ENCODE results near the gene FKBP14.
A peak's percentile ranks its signal among the peaks of the same experiment; 100 is the strongest.
"Not testable (repeated sequence)": the region's sequence is repeated elsewhere in the genome, so short reads cannot be mapped to it uniquely, and the experiment has no call there.

Gene FKBP14

GRCh38 chr7:30068117-30068516 lies 41.6 kb upstream of the FKBP14 start:
- TF ChIP-seq ZNF384 (IDR thresholded peaks at IDR 0.05), result no peak
- no peak for TF ChIP-seq L3MBTL2 (conservative IDR thresholded peaks at IDR 0.05)
- TF ChIP-seq FOXK2 (IDR thresholded peaks at IDR 0.05), result no peak
- no peak for TF ChIP-seq ELF4 (IDR thresholded peaks at IDR 0.05)
- no peak for TF ChIP-seq HDGF (IDR thresholded peaks at IDR 0.05; ENCODE audit: borderline replicate concordance)
- no peak for TF ChIP-seq FOXA1 (IDR thresholded peaks at IDR 0.05)
- no peak for TF ChIP-seq BHLHE40 (IDR thresholded peaks at IDR 0.05; ENCODE audit: borderline replicate concordance)
- TF ChIP-seq FOXM1 (IDR thresholded peaks at IDR 0.05; ENCODE audit: borderline replicate concordance), result no peak
- no peak for TF ChIP-seq NFRKB (IDR thresholded peaks at IDR 0.05)
- TF ChIP-seq TARDBP (IDR thresholded peaks at IDR 0.05), result no peak
- TF ChIP-seq SP1 (IDR thresholded peaks at IDR 0.05), result no peak
- no peak for TF ChIP-seq LEF1 (IDR thresholded peaks at IDR 0.05; ENCODE audit: borderline replicate concordance)
- no peak for TF ChIP-seq PKNOX1 (IDR thresholded peaks at IDR 0.05)
- TF ChIP-seq ARNT (IDR thresholded peaks at IDR 0.05), result no peak
- TF ChIP-seq CTBP1 (IDR thresholded peaks at IDR 0.05; ENCODE audit: borderline replicate concordance), result no peak
- CTCF ChIA-PET, result no interaction called here
- DNase-seq (ENCODE audit: extremely low spot score), result no peak
- POLR2A ChIA-PET, result no interaction called here

GRCh38 chr7:30066687-30067086 lies 40.2 kb upstream of the FKBP14 start:
- CTCF ChIA-PET, result no interaction called here
- DNase-seq (ENCODE audit: extremely low spot score), result no peak
- POLR2A ChIA-PET, result no interaction called here
- TF ChIP-seq ARNT (IDR thresholded peaks at IDR 0.05) (no peak), FOXM1 (IDR thresholded peaks at IDR 0.05; ENCODE audit: borderline replicate concordance) (no peak), LEF1 (IDR thresholded peaks at IDR 0.05; ENCODE audit: borderline replicate concordance) (no peak), FOXA1 (IDR thresholded peaks at IDR 0.05) (no peak), SP1 (IDR thresholded peaks at IDR 0.05) (no peak), PKNOX1 (IDR thresholded peaks at IDR 0.05) (no peak), CTBP1 (IDR thresholded peaks at IDR 0.05; ENCODE audit: borderline replicate concordance) (no peak), BHLHE40 (IDR thresholded peaks at IDR 0.05; ENCODE audit: borderline replicate concordance) (no peak), TARDBP (IDR thresholded peaks at IDR 0.05) (no peak), SUZ12 (IDR thresholded peaks at IDR 0.05) (no peak), ELF4 (IDR thresholded peaks at IDR 0.05) (no peak)

GRCh38 chr7:30065746-30066145 lies 39.2 kb upstream of the FKBP14 start:
- TF ChIP-seq LEF1 (IDR thresholded peaks at IDR 0.05; ENCODE audit: borderline replicate concordance) (no peak), CTBP1 (IDR thresholded peaks at IDR 0.05; ENCODE audit: borderline replicate concordance) (no peak), SUZ12 (IDR thresholded peaks at IDR 0.05) (no peak), BHLHE40 (IDR thresholded peaks at IDR 0.05; ENCODE audit: borderline replicate concordance) (no peak), SP1 (IDR thresholded peaks at IDR 0.05) (no peak)
- CTCF ChIA-PET, result no interaction called here
- POLR2A ChIA-PET, result no interaction called here
- DNase-seq (ENCODE audit: extremely low spot score), result no peak

GRCh38 chr7:30062587-30062986 lies 36.1 kb upstream of the FKBP14 start:
- ChIA-PET POLR2A (no interaction called here), CTCF (interaction anchor here (0.5 to 0.7 kb wide), 3 partner anchors 22 to 315 kb away, joined by 3 to 6 read pairs (median 3); no protein-coding TSS in a partner anchor)
- DNase-seq (ENCODE audit: extremely low spot score), result peak; percentile 39
- TF ChIP-seq HDGF (IDR thresholded peaks at IDR 0.05; ENCODE audit: borderline replicate concordance) (no peak), BHLHE40 (IDR thresholded peaks at IDR 0.05; ENCODE audit: borderline replicate concordance) (no peak), SUZ12 (IDR thresholded peaks at IDR 0.05) (no peak)

GRCh38 chr7:30061786-30062185 lies 35.3 kb upstream of the FKBP14 start:
- POLR2A ChIA-PET, result not testable (repeated sequence)
- peak; percentile 32 for DNase-seq (ENCODE audit: extremely low spot score)
- CTCF ChIA-PET, result interaction anchor here (0.6 to 1.4 kb wide), 15 partner anchors 11 to 154 kb away, joined by 3 to 7 read pairs (median 4); no protein-coding TSS in a partner anchor

- CTCF ChIA-PET, result interaction anchor here (0.6 kb wide), 1 partner anchor 73 kb away, joined by 3 read pairs; no protein-coding TSS in a partner anchor
- DNase-seq (ENCODE audit: extremely low spot score), result no peak
Measured at GRCh38 chr7:30057741-30058140, 31.2 kb upstream of the FKBP14 start.

GRCh38 chr7:30053068-30053467 lies 26.6 kb upstream of the FKBP14 start:
- CTCF ChIA-PET, result no interaction called here
- TF ChIP-seq HDGF (IDR thresholded peaks at IDR 0.05; ENCODE audit: borderline replicate concordance), result no peak
- no peak for TF ChIP-seq ARNT (IDR thresholded peaks at IDR 0.05)
- no peak for DNase-seq (ENCODE audit: extremely low spot score)
- POLR2A ChIA-PET, result no interaction called here

More at GRCh38 chr7:30057741-30058140, 31.2 kb upstream of the FKBP14 start:
- POLR2A ChIA-PET, result no interaction called here
- TF ChIP-seq FOXA1 (IDR thresholded peaks at IDR 0.05), result no peak
- TF ChIP-seq L3MBTL2 (conservative IDR thresholded peaks at IDR 0.05), result no peak
- TF ChIP-seq LEF1 (IDR thresholded peaks at IDR 0.05; ENCODE audit: borderline replicate concordance), result no peak
- no peak for TF ChIP-seq ARNT (IDR thresholded peaks at IDR 0.05)
- TF ChIP-seq FOXK2 (IDR thresholded peaks at IDR 0.05), result no peak
- TF ChIP-seq ZNF384 (IDR thresholded peaks at IDR 0.05), result no peak
- TF ChIP-seq SP1 (IDR thresholded peaks at IDR 0.05), result no peak
- no peak for TF ChIP-seq HDGF (IDR thresholded peaks at IDR 0.05; ENCODE audit: borderline replicate concordance)
- TF ChIP-seq ELF4 (IDR thresholded peaks at IDR 0.05), result no peak
- no peak for TF ChIP-seq FOXM1 (IDR thresholded peaks at IDR 0.05; ENCODE audit: borderline replicate concordance)
- no peak for TF ChIP-seq SUZ12 (IDR thresholded peaks at IDR 0.05)
- no peak for TF ChIP-seq CTBP1 (IDR thresholded peaks at IDR 0.05; ENCODE audit: borderline replicate concordance)

GRCh38 chr7:30049173-30049572 lies 22.7 kb upstream of the FKBP14 start:
- TF ChIP-seq HDGF (IDR thresholded peaks at IDR 0.05; ENCODE audit: borderline replicate concordance) (no peak), NFRKB (IDR thresholded peaks at IDR 0.05) (no peak), ZNF384 (IDR thresholded peaks at IDR 0.05) (no peak), CTBP1 (IDR thresholded peaks at IDR 0.05; ENCODE audit: borderline replicate concordance) (no peak), ELF4 (IDR thresholded peaks at IDR 0.05) (no peak), FOXA1 (IDR thresholded peaks at IDR 0.05) (no peak)
- POLR2A ChIA-PET, result no interaction called here
- DNase-seq (ENCODE audit: extremely low spot score), result no peak
- CTCF ChIA-PET, result no interaction called here

All from HEK293T (cell line).